Ishikawa (cell line): Measurements from ENCODE around the gene SZT2.

Experiments used
- CEBPB ChIP-seq: IDR thresholded peaks from 2 replicates; pipeline ENCODE4 v1.6.1; 2012
- CREB1 ChIP-seq: IDR thresholded peaks from 2 replicates; pipeline ENCODE4 v1.6.1; 2012; ENCODE audit warnings: low read depth
- EGR1 ChIP-seq: IDR thresholded peaks from 2 replicates; pipeline ENCODE4 v1.6.1; 2012
- EP300 ChIP-seq: IDR thresholded peaks from 2 replicates; pipeline ENCODE4 v1.6.1; 2012; ENCODE audit warnings: borderline replicate concordance
- FOXM1 ChIP-seq: IDR thresholded peaks from 2 replicates; pipeline ENCODE4 v1.6.1; 2012; ENCODE audit warnings: low read depth, borderline replicate concordance
- NFIC ChIP-seq: IDR thresholded peaks from 2 replicates; pipeline ENCODE4 v1.6.1; 2012
- RAD21 ChIP-seq: IDR thresholded peaks from 2 replicates; pipeline ENCODE4 v1.6.1; 2012; ENCODE audit warnings: low read depth
- TAF1 ChIP-seq: IDR thresholded peaks from 2 replicates; pipeline ENCODE4 v1.6.1; 2012; ENCODE audit warnings: low read depth, mild to moderate bottlenecking
- TCF12 ChIP-seq: IDR thresholded peaks from 2 replicates; pipeline ENCODE4 v1.6.1; 2012; ENCODE audit warnings: low read depth
- TEAD4 ChIP-seq: IDR thresholded peaks from 2 replicates; pipeline ENCODE4 v1.6.1; 2012
- YY1 ChIP-seq: IDR thresholded peaks from 2 replicates; pipeline ENCODE4 v1.6.1; 2012; ENCODE audit warnings: low read depth
- ZBTB7A ChIP-seq: IDR thresholded peaks from 2 replicates; pipeline ENCODE4 v1.6.1; 2012; ENCODE audit warnings: low read depth
- TF ChIP-seq, protein P1 (sequence below): IDR thresholded peaks from 2 replicates; pipeline ENCODE4 v1.6.1; 2012; ENCODE audit warnings: low read depth, mild to moderate bottlenecking
- TF ChIP-seq, protein P2 (sequence below): IDR thresholded peaks from 2 replicates; pipeline ENCODE4 v1.6.1; 2012
- TF ChIP-seq, protein P3 (sequence below): IDR thresholded peaks from 2 replicates; pipeline ENCODE4 v1.6.1; 2012

Gene SZT2

DNA sequence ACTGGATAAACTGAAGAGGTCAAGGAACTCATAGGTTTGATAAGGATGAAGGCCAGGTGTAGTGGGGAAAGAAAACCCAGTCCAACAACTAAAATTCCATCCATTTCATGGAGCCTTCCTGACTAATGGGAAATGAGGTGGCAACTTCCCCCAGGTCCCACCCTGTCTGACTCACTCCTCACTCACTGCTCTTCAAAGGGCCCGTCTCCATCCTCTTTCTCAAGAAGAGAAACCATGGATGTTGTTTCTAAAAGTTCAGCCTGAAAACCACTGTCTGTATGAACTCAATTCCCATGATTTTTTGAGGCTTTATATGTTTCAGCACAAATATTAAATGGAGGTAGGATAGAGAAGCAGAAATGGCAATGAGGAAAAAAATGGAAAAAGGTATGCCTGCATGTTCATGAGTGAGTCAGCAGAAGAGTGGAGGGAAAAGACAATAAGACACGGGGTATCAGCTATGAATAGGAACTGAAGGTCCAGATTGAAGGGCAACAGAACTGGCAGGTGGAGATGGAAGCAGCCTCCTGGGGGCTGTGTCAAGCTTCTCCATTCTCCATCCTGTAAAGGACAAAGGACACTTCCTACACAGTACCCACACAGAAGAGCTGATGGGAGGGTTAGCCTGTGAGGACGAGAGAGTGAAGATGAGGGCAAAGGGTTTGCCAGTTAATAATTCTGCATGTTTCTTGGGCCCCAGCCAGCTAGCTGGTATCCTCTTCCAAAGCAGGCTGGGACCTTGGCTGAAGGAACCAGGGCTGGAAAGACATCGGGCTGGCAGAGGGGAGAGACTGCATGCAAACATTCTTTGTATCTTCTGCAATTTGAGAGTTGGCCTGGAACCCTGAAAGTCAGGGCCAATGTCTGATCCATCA lies 16.4 kb upstream of the SZT2 start:
- TF ChIP-seq, protein P1, sequence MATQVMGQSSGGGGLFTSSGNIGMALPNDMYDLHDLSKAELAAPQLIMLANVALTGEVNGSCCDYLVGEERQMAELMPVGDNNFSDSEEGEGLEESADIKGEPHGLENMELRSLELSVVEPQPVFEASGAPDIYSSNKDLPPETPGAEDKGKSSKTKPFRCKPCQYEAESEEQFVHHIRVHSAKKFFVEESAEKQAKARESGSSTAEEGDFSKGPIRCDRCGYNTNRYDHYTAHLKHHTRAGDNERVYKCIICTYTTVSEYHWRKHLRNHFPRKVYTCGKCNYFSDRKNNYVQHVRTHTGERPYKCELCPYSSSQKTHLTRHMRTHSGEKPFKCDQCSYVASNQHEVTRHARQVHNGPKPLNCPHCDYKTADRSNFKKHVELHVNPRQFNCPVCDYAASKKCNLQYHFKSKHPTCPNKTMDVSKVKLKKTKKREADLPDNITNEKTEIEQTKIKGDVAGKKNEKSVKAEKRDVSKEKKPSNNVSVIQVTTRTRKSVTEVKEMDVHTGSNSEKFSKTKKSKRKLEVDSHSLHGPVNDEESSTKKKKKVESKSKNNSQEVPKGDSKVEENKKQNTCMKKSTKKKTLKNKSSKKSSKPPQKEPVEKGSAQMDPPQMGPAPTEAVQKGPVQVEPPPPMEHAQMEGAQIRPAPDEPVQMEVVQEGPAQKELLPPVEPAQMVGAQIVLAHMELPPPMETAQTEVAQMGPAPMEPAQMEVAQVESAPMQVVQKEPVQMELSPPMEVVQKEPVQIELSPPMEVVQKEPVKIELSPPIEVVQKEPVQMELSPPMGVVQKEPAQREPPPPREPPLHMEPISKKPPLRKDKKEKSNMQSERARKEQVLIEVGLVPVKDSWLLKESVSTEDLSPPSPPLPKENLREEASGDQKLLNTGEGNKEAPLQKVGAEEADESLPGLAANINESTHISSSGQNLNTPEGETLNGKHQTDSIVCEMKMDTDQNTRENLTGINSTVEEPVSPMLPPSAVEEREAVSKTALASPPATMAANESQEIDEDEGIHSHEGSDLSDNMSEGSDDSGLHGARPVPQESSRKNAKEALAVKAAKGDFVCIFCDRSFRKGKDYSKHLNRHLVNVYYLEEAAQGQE = no peak
- TF ChIP-seq CEBPB (no peak), TEAD4 (no peak), CREB1 (no peak), EP300 (no peak)

DNA sequence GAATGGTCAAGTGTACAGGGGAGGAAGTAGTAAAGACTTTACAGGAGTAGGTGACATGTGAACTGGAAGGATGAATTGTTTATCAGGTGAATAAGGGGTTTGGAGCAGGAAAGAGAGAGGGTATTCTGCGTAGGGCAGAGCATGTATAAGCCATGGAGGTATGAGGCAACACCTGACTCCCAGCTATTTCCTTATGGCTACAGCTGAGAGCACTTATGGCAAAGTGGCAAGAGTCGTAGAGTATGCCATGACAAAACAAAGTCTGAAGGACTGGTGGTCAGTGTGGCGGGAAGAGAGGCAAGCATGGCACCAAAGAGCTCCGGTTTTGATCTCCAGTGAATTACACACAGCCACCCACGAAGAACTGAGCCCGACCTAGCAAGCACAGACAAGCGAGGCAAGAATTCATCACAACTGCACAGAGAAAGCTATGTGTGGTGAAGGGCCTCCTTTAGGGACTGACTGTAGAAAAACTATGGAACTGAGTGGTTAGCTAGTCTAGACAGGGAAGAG lies 12.9 kb upstream of the SZT2 start:
- TF ChIP-seq TCF12 (no peak), TEAD4 (no peak), RAD21 (no peak), ZBTB7A (no peak), NFIC (no peak), YY1 (no peak), FOXM1 (no peak), EP300 (no peak), EGR1 (no peak), TAF1 (no peak), CEBPB (no peak), CREB1 (no peak)
- TF ChIP-seq, protein P1 = no peak
- TF ChIP-seq, protein P2, sequence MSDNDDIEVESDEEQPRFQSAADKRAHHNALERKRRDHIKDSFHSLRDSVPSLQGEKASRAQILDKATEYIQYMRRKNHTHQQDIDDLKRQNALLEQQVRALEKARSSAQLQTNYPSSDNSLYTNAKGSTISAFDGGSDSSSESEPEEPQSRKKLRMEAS = no peak
- TF ChIP-seq, protein P3, sequence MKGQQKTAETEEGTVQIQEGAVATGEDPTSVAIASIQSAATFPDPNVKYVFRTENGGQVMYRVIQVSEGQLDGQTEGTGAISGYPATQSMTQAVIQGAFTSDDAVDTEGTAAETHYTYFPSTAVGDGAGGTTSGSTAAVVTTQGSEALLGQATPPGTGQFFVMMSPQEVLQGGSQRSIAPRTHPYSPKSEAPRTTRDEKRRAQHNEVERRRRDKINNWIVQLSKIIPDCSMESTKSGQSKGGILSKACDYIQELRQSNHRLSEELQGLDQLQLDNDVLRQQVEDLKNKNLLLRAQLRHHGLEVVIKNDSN = no peak

DNA sequence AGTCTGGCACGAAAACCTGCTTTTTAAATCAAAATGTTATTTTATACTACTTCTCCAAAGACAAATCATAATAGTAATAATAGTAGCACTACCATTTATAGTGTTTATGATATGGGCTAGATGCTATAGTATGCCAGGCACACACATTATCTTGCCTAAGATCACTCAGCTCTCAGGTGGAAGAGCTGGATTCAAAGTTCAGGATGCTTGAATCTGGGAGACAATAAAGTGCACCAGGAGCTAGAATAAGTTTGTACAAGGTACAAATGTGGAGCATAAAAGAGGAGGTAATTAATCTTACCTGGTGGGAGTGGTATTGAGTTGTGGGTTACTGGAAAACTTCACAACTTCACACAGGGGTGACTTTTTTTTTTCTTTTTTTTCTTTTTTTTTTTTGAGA lies 11.9 kb upstream of the SZT2 start:
- TF ChIP-seq EP300 (no peak), CEBPB (no peak), ZBTB7A (no peak), NFIC (no peak), RAD21 (no peak)
- TF ChIP-seq, protein P1 = no peak
- TF ChIP-seq, protein P3 = no peak

DNA sequence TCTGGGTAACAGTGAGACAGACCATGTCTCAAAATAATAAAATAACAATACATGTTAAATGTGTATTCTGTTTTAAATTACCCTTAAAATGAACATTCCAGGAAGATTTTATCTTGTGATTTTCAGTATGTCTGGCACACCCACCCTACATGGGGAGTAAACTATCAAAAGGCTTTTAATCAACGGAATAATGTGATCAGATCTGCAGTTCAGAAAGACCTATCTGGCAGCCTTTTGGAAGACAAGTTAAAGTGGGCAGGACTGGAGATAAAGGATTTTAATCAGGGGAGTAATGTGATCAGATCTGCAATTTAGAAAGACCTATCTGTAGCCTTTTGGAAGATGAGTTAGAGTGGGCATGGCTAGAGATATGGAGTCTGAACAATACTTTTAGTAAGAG lies 10.2 kb upstream of the SZT2 start:
- TF ChIP-seq CREB1 (no peak), EP300 (no peak), RAD21 (no peak), CEBPB (no peak), YY1 (no peak), FOXM1 (no peak), TEAD4 (no peak), EGR1 (no peak), ZBTB7A (no peak), TCF12 (no peak), NFIC (no peak), TAF1 (no peak)
- TF ChIP-seq, protein P3 = no peak
- TF ChIP-seq, protein P2 = no peak
- TF ChIP-seq, protein P1 = no peak
